ENCODE data around the gene IER5.

- no peak for TF ChIP-seq POLR2AphosphoS5 (IDR thresholded peaks at IDR 0.05)
- no peak for TF ChIP-seq CTCF (IDR thresholded peaks at IDR 0.05)
- TF ChIP-seq POLR2A (IDR thresholded peaks at IDR 0.05) = no peak
- TF ChIP-seq EP300 (IDR thresholded peaks at IDR 0.05) = no peak
These were observed 35.8 kb downstream of the IER5 start for GRCh38 chr1:181124291-181124751.
